ENCODE results near the gene SPNS3. TPM values are rescaled to one million over a fixed set of nuclear protein-coding genes. Genes with fewer than 3 reads are reported as not detected.
A peak's percentile ranks its signal among the peaks of the same experiment; 100 is the strongest.

Gene SPNS3
- total and polyA plus RNA-seq, 4 experiments from 2014 or later = 1.6 to 5.9 (median 3.4) TPM

GRCh38 chr17:4535667-4536258 lies 102.0 kb downstream of the SPNS3 start:
- H3K27me3 ChIP-seq (ENCODE audit: insufficient read depth, low read length) = no peaks in the 10 kb centered on the region
- no peaks in the 10 kb centered on the region for H3K9me3 ChIP-seq (ENCODE audit: control insufficient read depth in 1 of 2, low read length in 2 of 2)
- ChIA-PET POLR2A (ENCODE audit: partially characterized antibody) (no interaction called here), CTCF (ENCODE audit: partially characterized antibody) (no interaction called here)
- DNase-seq = peak in 1 of 5 donors; percentile 20
- H3K4me1 ChIP-seq (ENCODE audit: insufficient read depth, low read length) = no peaks in the 10 kb centered on the region
- H3K4me3 ChIP-seq (ENCODE audit: low read length in 2 of 2) = no peak overlapping the region
- H3K27me3 Mint-ChIP-seq = peaks cover 0 to 6% of the 10 kb centered on the region in 2 donors
- peaks cover 7% of the 10 kb centered on the region for H3K36me3 ChIP-seq (ENCODE audit: insufficient read depth, low read length)
- intact Hi-C loops (cut with micrococcal nuclease) = no loop called here
- no peak overlapping the region for H3K27ac ChIP-seq (ENCODE audit: low read depth, low read length)
- no peak overlapping the region for H3K27ac Mint-ChIP-seq
- peaks cover 8% of the 10 kb centered on the region in 2 donors for H3K36me3 Mint-ChIP-seq
- H3K4me3 Mint-ChIP-seq = no peak overlapping the region
- no peaks in the 10 kb centered on the region for H3K9me3 Mint-ChIP-seq
- peaks cover 0 to 5% (median 3%) of the 10 kb centered on the region in 4 donors for H3K4me1 Mint-ChIP-seq

- intact Hi-C loops (cut with micrococcal nuclease) = no loop called here
- no peak overlapping the region for H3K27ac ChIP-seq (ENCODE audit: low read depth, low read length)
- CTCF ChIA-PET (ENCODE audit: partially characterized antibody) = interaction anchor here (1.1 kb wide), 1 partner anchor 29 kb away, joined by 3 read pairs; no protein-coding TSS in a partner anchor
- no peaks in the 10 kb centered on the region for H3K4me1 ChIP-seq (ENCODE audit: insufficient read depth, low read length)
- Mint-ChIP-seq H3K9me3 (no peaks in the 10 kb centered on the region), H3K27me3 (peaks cover 0 to 6% of the 10 kb centered on the region in 2 donors), H3K4me1 (peaks cover 0 to 5% (median 3%) of the 10 kb centered on the region in 4 donors), H3K27ac (no peak overlapping the region), H3K36me3 (peaks cover 8 to 13% of the 10 kb centered on the region in 2 donors), H3K4me3 (peak overlapping the region in 1 of 8 donors; percentile 36)
- no peaks in the 10 kb centered on the region for H3K9me3 ChIP-seq (ENCODE audit: control insufficient read depth in 1 of 2, low read length in 2 of 2)
- peaks cover 9% of the 10 kb centered on the region for H3K36me3 ChIP-seq (ENCODE audit: insufficient read depth, low read length)
- no peak overlapping the region for H3K4me3 ChIP-seq (ENCODE audit: low read length in 2 of 2)
- no peaks in the 10 kb centered on the region for H3K27me3 ChIP-seq (ENCODE audit: insufficient read depth, low read length)
- POLR2A ChIA-PET (ENCODE audit: partially characterized antibody) = no interaction called here
- DNase-seq = no peak
Measured at GRCh38 chr17:4536259-4536741, 102.6 kb downstream of the SPNS3 start.

- CTCF ChIA-PET (ENCODE audit: partially characterized antibody) = interaction anchor here (1.1 kb wide), 1 partner anchor 28 kb away, joined by 3 read pairs; no protein-coding TSS in a partner anchor
- H3K27me3 ChIP-seq (ENCODE audit: insufficient read depth, low read length) = no peaks in the 10 kb centered on the region
- Mint-ChIP-seq H3K27ac (peak overlapping the region in 2 of 7 donors; percentile 38 to 72), H3K4me1 (peaks cover 0 to 5% (median 3%) of the 10 kb centered on the region in 4 donors), H3K9me3 (no peaks in the 10 kb centered on the region), H3K27me3 (peaks cover 0 to 6% of the 10 kb centered on the region in 2 donors), H3K4me3 (no peak overlapping the region), H3K36me3 (peaks cover 8 to 14% of the 10 kb centered on the region in 2 donors)
- POLR2A ChIA-PET (ENCODE audit: partially characterized antibody) = no interaction called here
- H3K4me3 ChIP-seq (ENCODE audit: low read length in 2 of 2) = no peak overlapping the region
- no peaks in the 10 kb centered on the region for H3K9me3 ChIP-seq (ENCODE audit: control insufficient read depth in 1 of 2, low read length in 2 of 2)
- H3K27ac ChIP-seq (ENCODE audit: low read depth, low read length) = no peak overlapping the region
- H3K4me1 ChIP-seq (ENCODE audit: insufficient read depth, low read length) = no peaks in the 10 kb centered on the region
- peak in 1 of 5 donors; percentile 33 for DNase-seq
- intact Hi-C loops (cut with micrococcal nuclease) = no loop called here
- H3K36me3 ChIP-seq (ENCODE audit: insufficient read depth, low read length) = peaks cover 14% of the 10 kb centered on the region
Measured at GRCh38 chr17:4536742-4537411, 103.1 kb downstream of the SPNS3 start.

Other genes starting within 250 kb of the SPNS3 start
- 10 to 100 TPM; 72.7 to 74.7 TPM for gene ANKFY1, start 170.0 kb upstream of the SPNS3 start, total RNA-seq
- gene ANKFY1, start 170.0 kb upstream of the SPNS3 start, polyA plus RNA-seq = 10 to 100 TPM in 1 of 2 donors, 1 to 10 TPM in 1; 7.9 to 23.0 TPM
- 10 to 100 TPM; 56.9 to 61.6 TPM for gene UBE2G1, start 67.3 kb upstream of the SPNS3 start, total RNA-seq
- 10 to 100 TPM; 62.4 to 69.4 TPM for gene UBE2G1, start 67.3 kb upstream of the SPNS3 start, polyA plus RNA-seq
- under 1 TPM; 0.11 to 0.12 TPM for gene SPNS2, start 64.9 kb downstream of the SPNS3 start, total RNA-seq
- under 1 TPM; 0.24 to 0.29 TPM for gene SPNS2, start 64.9 kb downstream of the SPNS3 start, polyA plus RNA-seq
- gene MYBBP1A, start 121.4 kb downstream of the SPNS3 start, total RNA-seq = 10 to 100 TPM; 73.4 to 74.7 TPM
- gene MYBBP1A, start 121.4 kb downstream of the SPNS3 start, polyA plus RNA-seq = 10 to 100 TPM; 12.5 to 35.2 TPM
- not detected for gene GGT6, start 126.6 kb downstream of the SPNS3 start, total RNA-seq
- not detected for gene GGT6, start 126.6 kb downstream of the SPNS3 start, polyA plus RNA-seq
- gene SMTNL2, start 150.6 kb downstream of the SPNS3 start, total RNA-seq = not detected
- not detected for gene SMTNL2, start 150.6 kb downstream of the SPNS3 start, polyA plus RNA-seq
- gene ALOX15, start 207.7 kb downstream of the SPNS3 start, total RNA-seq = under 1 TPM in 1 of 2 experiments, not detected in 1; 0.49 TPM
- gene ALOX15, start 207.7 kb downstream of the SPNS3 start, polyA plus RNA-seq = not detected

Measured in CD4-positive, alpha-beta memory T cell (primary cell).